MM.1S (cell line): ENCODE results near the gene ELL.

Experiments used
- CTCF ChIP-seq: fragments of 300-600 bp; sonication (generic); IDR thresholded peaks from 2 replicates; pipeline ENCODE4 v1.5.1; 2016; ENCODE audit warnings: antibody characterized with exemption, low read length, mixed read lengths
- EZH2 ChIP-seq: fragments of 300-600 bp; sonication (generic); optimal IDR thresholded peaks from 2 replicates; pipeline ENCODE3; 2017; ENCODE audit warnings: low read depth, mild to moderate bottlenecking, antibody characterized with exemption, low read length, mixed read lengths

- no peak for TF ChIP-seq CTCF
- no peak for TF ChIP-seq EZH2
Measured at GRCh38 chr19:18424890-18425514, 96.9 kb downstream of the ELL start.
